Tibial nerve (tissue), 4 donors: ENCODE data around the gene ILKAP. TPM values are rescaled to one million over a fixed set of nuclear protein-coding genes. Genes with fewer than 3 reads are reported as not detected.

ENCODE experiments used
- DNase-seq, 2 donors: peaks; one replicate each; pipeline ENCODE4 v3.0.0-alpha.2; 2019; ENCODE audit warnings: low spot score in 2 of 2
- H3K27ac ChIP-seq, 4 donors: fragments of 200-600 bp; sonication (generic) in 3 of 4; one replicate each; pipeline ENCODE4 v1.5.1; 2017 to 2019; ENCODE audit warnings: mild to moderate bottlenecking in 1 of 4
- H3K27me3 ChIP-seq, 2 donors: fragments of 200-600 bp; sonication (generic) in 1 of 2; one replicate each; pipeline versions ENCODE4 v1.5.1 to v1.6.0; 2017 to 2019
- H3K36me3 ChIP-seq, 3 donors: fragments of 200-600 bp; sonication (generic); one replicate each; pipeline ENCODE4 v1.5.1; 2018 to 2019
- H3K4me1 ChIP-seq, 4 donors: fragments of 200-600 bp; sonication (generic) in 3 of 4; one replicate each; pipeline ENCODE4 v1.5.1; 2017 to 2019
- H3K4me3 ChIP-seq, 4 donors: fragments of 200-600 bp; sonication (generic) in 3 of 4; one replicate each; pipeline ENCODE4 v1.5.1; 2017 to 2019; ENCODE audit warnings: mild to moderate bottlenecking in 1 of 4, moderate library complexity in 1 of 4
- H3K9me3 ChIP-seq, 4 donors: fragments of 200-600 bp; sonication (generic) in 3 of 4; one replicate each; pipeline ENCODE4 v1.5.1; 2017 to 2019
- CTCF ChIP-seq, 5 experiments: fragments of 200-600 bp in 3 of 5; fragments of 450-650 bp in 2 of 5; sonication (generic) in 3 of 5; IDR thresholded peaks; one replicate each; pipeline ENCODE4 v1.5.1; 2016 to 2019; ENCODE audit warnings: antibody characterized with exemption in 5 of 5, mild to moderate bottlenecking in 3 of 5, moderate library complexity in 2 of 5
- EP300 ChIP-seq, 2 donors: sonication (generic); formaldehyde crosslinking; IDR thresholded peaks; one replicate each; pipeline ENCODE4 v1.6.1; 2017; ENCODE audit warnings: antibody characterized with exemption in 2 of 2, mild to moderate bottlenecking in 1 of 2
- POLR2A ChIP-seq, 2 donors: fragments of 450-650 bp; IDR thresholded peaks; one replicate each; pipeline ENCODE4 v1.6.1; 2017; ENCODE audit warnings: antibody characterized with exemption in 2 of 2, mild to moderate bottlenecking in 2 of 2, moderate library complexity in 2 of 2
- WGBS, 2 donors: methylation state at CpG; one replicate each; pipeline ENCODE4 v1.1.5; 2018; 5-methylcytosine and 5-hydroxymethylcytosine counted together
- total RNA-seq, 4 donors: library from RNA; depleted of rRNA; stranded (reverse); fragments of >200 nt; gene quantifications; one replicate each; pipeline ENCODE4 v1.1.0, GENCODE V29; 2016

ILKAP gene
- total RNA-seq, 4 donors from 2014 or later, result 40.8 to 53.1 (median 47.9) TPM

GRCh38 chr2:238183821-238184220 is 19.7 kb downstream of the ILKAP start:
- H3K4me3 ChIP-seq, result no peak overlapping the region
- H3K27ac ChIP-seq, result no peak overlapping the region
- H3K4me1 ChIP-seq, result peaks cover 0 to 6% (median 2%) of the 10 kb centered on the region in 4 donors
- peaks cover 10 to 99% (median 38%) of the 10 kb centered on the region in 3 donors for H3K36me3 ChIP-seq
- no peak for DNase-seq
- WGBS, 2 donors, result 80 to 81% methylated on average over 4 of the region's 4 CpGs
- no peaks in the 10 kb centered on the region for H3K9me3 ChIP-seq
- H3K27me3 ChIP-seq, result no peaks in the 10 kb centered on the region
- TF ChIP-seq CTCF (IDR thresholded peaks at IDR 0.05) (no peak), EP300 (IDR thresholded peaks at IDR 0.05) (no peak), POLR2A (IDR thresholded peaks at IDR 0.05) (no peak)

DNA sequence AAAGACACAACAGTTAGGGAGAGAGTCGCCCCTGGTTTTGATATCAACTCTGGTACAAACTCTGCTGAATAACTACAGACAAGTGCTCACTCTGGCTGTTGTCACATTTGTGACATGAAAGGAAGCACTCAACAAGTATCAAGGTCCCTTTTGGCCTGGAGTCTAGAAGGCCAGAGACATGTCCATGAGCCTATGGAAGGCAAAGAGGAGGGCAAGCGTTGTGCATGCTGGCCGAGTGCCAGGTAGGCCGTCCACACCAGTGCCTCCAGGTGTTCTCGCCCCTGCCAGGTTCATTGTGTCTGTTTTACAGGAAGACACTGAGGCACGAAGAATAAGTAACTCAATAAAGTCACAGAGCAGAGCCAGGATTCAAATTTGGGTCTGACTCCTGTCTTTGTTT is 21.1 kb downstream of the ILKAP start:
- Histone ChIP-seq H3K4me1 (peaks cover 0 to 6% (median 0%) of the 10 kb centered on the region in 4 donors), H3K27me3 (no peaks in the 10 kb centered on the region), H3K9me3 (no peaks in the 10 kb centered on the region), H3K36me3 (peaks cover 16 to 99% (median 43%) of the 10 kb centered on the region in 3 donors), H3K4me3 (no peak overlapping the region), H3K27ac (no peak overlapping the region)
- WGBS, 2 donors, result 81 to 85% methylated on average over 6 of the region's 6 CpGs
- TF ChIP-seq EP300 (IDR thresholded peaks at IDR 0.05), result no peak
- TF ChIP-seq POLR2A (IDR thresholded peaks at IDR 0.05), result no peak
- TF ChIP-seq CTCF (IDR thresholded peaks at IDR 0.05), result no peak
- DNase-seq, result no peak

- Histone ChIP-seq H3K9me3 (no peaks in the 10 kb centered on the region), H3K27ac (no peak overlapping the region), H3K27me3 (no peaks in the 10 kb centered on the region), H3K4me1 (no peaks in the 10 kb centered on the region), H3K36me3 (peaks cover 20 to 100% (median 39%) of the 10 kb centered on the region in 3 donors), H3K4me3 (no peak overlapping the region)
- DNase-seq, result no peak
- TF ChIP-seq CTCF (IDR thresholded peaks at IDR 0.05) (no peak), POLR2A (IDR thresholded peaks at IDR 0.05) (no peak), EP300 (IDR thresholded peaks at IDR 0.05) (no peak)
- WGBS, 2 donors, result 87 to 89% methylated on average over 5 of the region's 5 CpGs
Observed at GRCh38 chr2:238180554-238180953, 22.9 kb downstream of the ILKAP start.

DNA sequence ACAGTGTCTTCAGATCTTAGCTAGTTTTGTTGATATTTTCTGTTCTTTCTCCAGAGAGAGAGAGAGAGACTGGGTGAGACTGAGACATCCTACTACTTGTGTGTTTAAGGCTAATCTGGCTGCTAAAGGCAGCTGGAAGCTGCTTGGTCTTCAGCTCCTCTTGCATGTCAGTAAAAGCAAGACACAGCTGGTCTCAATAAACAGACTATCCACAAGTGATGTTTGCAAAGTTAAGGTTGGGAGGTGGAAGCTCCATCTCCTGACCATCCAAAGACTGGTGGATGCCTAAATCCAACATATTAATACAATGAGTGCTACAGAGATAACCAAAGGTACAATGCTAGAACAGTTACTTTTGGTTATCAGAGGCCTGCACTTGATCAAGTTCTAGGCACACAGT is 26.9 kb downstream of the ILKAP start:
- no peak for DNase-seq
- no peak for TF ChIP-seq CTCF (IDR thresholded peaks at IDR 0.05)
- H3K4me1 ChIP-seq, result peaks cover 0 to 2% (median 0%) of the 10 kb centered on the region in 4 donors
- no peak overlapping the region for H3K27ac ChIP-seq
- H3K4me3 ChIP-seq, result no peak overlapping the region
- H3K9me3 ChIP-seq, result no peaks in the 10 kb centered on the region
- peaks cover 17 to 100% (median 43%) of the 10 kb centered on the region in 3 donors for H3K36me3 ChIP-seq
- H3K27me3 ChIP-seq, result no peaks in the 10 kb centered on the region

DNA sequence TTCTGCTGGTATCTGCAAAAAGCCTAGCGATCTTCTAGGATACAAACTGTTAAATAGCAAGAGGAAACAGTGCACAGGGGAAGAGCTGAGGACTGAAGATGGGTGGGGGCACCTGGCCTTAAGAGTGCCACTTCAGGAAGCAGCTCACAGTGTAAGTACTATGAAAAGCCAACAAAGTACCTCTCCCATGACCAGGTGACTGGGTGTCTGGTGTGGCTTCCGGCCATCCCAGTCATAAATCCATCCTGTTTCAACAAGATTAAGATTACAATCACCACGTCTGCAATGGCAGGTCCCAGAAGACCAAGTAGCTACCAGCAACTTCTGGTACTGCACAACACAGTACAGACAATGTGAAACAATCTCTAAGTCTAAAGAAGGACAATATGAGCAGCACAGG is 28.8 kb downstream of the ILKAP start:
- Histone ChIP-seq H3K4me1 (peaks cover 0 to 12% (median 10%) of the 10 kb centered on the region in 4 donors), H3K27ac (no peak overlapping the region), H3K4me3 (no peak overlapping the region), H3K9me3 (no peaks in the 10 kb centered on the region), H3K27me3 (no peaks in the 10 kb centered on the region), H3K36me3 (peaks cover 12 to 100% (median 32%) of the 10 kb centered on the region in 3 donors)
- TF ChIP-seq CTCF (IDR thresholded peaks at IDR 0.05) (no peak), POLR2A (IDR thresholded peaks at IDR 0.05) (no peak), EP300 (IDR thresholded peaks at IDR 0.05) (no peak)
- WGBS, 2 donors, result 80 to 83% methylated on average over 3 of the region's 3 CpGs
- DNase-seq, result no peak
